Measurements from ENCODE around the gene ZFYVE9. TPM values are rescaled to one million over a fixed set of nuclear protein-coding genes. Genes with fewer than 3 reads are reported as not detected.

ZFYVE9 gene
- total and polyA plus RNA-seq, 2 experiments from 2014 or later = 5.4 to 27.3 TPM

DNA sequence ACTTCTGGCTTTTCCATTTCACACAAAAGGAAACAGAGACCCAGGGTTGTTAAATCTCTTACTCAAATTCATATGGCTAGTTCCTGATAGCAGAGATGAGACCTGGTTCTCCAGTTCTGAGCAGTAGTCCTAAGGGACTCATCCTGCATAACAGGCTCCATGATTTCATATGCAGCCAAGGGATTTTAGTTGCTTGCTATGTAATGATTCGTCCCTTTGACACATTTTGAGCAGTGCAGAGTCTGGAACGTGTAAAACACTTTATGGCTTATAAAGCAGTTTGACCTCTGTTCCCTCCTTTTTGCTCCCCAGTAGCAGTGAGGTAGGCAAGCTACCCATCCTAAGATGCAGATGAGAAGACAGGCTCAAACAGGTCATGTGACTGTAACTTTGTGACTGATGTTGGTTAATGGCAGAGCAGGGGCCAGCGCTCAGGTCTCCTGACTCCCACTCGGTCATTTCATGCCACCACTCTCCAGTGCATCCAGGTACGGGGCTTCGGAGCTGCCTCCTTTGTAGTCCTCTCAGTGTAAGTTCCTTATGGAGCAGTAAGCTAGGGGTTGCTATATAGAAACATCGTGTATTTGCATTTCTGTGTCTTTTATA lies 199.9 kb downstream of the ZFYVE9 start:
- Histone ChIP-seq H3K27me3 (ENCODE audit: insufficient read depth) (no peaks in the 10 kb centered on the region), H4K20me1 (replicated peaks; ENCODE audit: insufficient read depth) (no peaks in the 10 kb centered on the region), H2AFZ (no peak overlapping the region), H3K79me2 (replicated peaks; ENCODE audit: insufficient read depth) (no peaks in the 10 kb centered on the region), H3K4me1 (ENCODE audit: insufficient read depth) (no peaks in the 10 kb centered on the region), H3K9me2 (ENCODE audit: insufficient read depth) (no peaks in the 10 kb centered on the region), H3K4me3 (no peak overlapping the region), H3K36me3 (ENCODE audit: insufficient read depth) (no peaks in the 10 kb centered on the region), H3K4me2 (no peak overlapping the region), H3K27ac (ENCODE audit: low read depth) (no peak overlapping the region), H3F3A (replicated peaks; ENCODE audit: low read depth) (no peaks in the 10 kb centered on the region)
- ATAC-seq = no peak
- H3K36me3 Mint-ChIP-seq (ENCODE audit: low read depth) = peaks cover 7% of the 10 kb centered on the region; the same call in 2 of the 3 replicates
- TF ChIP-seq, protein P1, sequence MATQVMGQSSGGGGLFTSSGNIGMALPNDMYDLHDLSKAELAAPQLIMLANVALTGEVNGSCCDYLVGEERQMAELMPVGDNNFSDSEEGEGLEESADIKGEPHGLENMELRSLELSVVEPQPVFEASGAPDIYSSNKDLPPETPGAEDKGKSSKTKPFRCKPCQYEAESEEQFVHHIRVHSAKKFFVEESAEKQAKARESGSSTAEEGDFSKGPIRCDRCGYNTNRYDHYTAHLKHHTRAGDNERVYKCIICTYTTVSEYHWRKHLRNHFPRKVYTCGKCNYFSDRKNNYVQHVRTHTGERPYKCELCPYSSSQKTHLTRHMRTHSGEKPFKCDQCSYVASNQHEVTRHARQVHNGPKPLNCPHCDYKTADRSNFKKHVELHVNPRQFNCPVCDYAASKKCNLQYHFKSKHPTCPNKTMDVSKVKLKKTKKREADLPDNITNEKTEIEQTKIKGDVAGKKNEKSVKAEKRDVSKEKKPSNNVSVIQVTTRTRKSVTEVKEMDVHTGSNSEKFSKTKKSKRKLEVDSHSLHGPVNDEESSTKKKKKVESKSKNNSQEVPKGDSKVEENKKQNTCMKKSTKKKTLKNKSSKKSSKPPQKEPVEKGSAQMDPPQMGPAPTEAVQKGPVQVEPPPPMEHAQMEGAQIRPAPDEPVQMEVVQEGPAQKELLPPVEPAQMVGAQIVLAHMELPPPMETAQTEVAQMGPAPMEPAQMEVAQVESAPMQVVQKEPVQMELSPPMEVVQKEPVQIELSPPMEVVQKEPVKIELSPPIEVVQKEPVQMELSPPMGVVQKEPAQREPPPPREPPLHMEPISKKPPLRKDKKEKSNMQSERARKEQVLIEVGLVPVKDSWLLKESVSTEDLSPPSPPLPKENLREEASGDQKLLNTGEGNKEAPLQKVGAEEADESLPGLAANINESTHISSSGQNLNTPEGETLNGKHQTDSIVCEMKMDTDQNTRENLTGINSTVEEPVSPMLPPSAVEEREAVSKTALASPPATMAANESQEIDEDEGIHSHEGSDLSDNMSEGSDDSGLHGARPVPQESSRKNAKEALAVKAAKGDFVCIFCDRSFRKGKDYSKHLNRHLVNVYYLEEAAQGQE (IDR thresholded peaks at IDR 0.05; ENCODE audit: unreplicated experiment) = no peak
- TF ChIP-seq JUNB (IDR thresholded peaks at IDR 0.05; ENCODE audit: unreplicated experiment) = no peak
- no peak for TF ChIP-seq ZNF331 (CRISPR knock-in tag; IDR thresholded peaks at IDR 0.05; ENCODE audit: low read depth)
- no peak for TF ChIP-seq STAT1 (IDR thresholded peaks at IDR 0.05; ENCODE audit: unreplicated experiment)
- no peak for TF ChIP-seq POLR2AphosphoS5 (IDR thresholded peaks at IDR 0.05; ENCODE audit: low read depth)
- TF ChIP-seq, protein P2, sequence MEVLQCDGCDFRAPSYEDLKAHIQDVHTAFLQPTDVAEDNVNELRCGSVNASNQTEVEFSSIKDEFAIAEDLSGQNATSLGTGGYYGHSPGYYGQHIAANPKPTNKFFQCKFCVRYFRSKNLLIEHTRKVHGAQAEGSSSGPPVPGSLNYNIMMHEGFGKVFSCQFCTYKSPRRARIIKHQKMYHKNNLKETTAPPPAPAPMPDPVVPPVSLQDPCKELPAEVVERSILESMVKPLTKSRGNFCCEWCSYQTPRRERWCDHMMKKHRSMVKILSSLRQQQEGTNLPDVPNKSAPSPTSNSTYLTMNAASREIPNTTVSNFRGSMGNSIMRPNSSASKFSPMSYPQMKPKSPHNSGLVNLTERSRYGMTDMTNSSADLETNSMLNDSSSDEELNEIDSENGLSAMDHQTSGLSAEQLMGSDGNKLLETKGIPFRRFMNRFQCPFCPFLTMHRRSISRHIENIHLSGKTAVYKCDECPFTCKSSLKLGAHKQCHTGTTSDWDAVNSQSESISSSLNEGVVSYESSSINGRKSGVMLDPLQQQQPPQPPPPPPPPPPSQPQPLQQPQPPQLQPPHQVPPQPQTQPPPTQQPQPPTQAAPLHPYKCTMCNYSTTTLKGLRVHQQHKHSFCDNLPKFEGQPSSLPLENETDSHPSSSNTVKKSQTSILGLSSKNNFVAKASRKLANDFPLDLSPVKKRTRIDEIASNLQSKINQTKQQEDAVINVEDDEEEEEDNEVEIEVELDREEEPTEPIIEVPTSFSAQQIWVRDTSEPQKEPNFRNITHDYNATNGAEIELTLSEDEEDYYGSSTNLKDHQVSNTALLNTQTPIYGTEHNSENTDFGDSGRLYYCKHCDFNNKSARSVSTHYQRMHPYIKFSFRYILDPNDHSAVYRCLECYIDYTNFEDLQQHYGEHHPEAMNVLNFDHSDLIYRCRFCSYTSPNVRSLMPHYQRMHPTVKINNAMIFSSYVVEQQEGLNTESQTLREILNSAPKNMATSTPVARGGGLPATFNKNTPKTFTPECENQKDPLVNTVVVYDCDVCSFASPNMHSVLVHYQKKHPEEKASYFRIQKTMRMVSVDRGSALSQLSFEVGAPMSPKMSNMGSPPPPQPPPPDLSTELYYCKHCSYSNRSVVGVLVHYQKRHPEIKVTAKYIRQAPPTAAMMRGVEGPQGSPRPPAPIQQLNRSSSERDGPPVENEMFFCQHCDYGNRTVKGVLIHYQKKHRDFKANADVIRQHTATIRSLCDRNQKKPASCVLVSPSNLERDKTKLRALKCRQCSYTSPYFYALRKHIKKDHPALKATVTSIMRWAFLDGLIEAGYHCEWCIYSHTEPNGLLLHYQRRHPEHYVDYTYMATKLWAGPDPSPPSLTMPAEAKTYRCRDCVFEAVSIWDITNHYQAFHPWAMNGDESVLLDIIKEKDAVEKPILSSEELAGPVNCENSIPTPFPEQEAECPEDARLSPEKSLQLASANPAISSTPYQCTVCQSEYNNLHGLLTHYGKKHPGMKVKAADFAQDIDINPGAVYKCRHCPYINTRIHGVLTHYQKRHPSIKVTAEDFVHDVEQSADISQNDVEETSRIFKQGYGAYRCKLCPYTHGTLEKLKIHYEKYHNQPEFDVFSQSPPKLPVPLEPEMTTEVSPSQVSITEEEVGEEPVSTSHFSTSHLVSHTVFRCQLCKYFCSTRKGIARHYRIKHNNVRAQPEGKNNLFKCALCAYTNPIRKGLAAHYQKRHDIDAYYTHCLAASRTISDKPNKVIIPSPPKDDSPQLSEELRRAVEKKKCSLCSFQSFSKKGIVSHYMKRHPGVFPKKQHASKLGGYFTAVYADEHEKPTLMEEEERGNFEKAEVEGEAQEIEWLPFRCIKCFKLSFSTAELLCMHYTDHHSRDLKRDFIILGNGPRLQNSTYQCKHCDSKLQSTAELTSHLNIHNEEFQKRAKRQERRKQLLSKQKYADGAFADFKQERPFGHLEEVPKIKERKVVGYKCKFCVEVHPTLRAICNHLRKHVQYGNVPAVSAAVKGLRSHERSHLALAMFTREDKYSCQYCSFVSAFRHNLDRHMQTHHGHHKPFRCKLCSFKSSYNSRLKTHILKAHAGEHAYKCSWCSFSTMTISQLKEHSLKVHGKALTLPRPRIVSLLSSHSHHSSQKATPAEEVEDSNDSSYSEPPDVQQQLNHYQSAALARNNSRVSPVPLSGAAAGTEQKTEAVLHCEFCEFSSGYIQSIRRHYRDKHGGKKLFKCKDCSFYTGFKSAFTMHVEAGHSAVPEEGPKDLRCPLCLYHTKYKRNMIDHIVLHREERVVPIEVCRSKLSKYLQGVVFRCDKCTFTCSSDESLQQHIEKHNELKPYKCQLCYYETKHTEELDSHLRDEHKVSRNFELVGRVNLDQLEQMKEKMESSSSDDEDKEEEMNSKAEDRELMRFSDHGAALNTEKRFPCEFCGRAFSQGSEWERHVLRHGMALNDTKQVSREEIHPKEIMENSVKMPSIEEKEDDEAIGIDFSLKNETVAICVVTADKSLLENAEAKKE (CRISPR knock-in tag; IDR thresholded peaks at IDR 0.05) = no peak
- no peaks in the 10 kb centered on the region for H3K9me3 Mint-ChIP-seq
- peaks cover 2% of the 10 kb centered on the region for H3K27me3 Mint-ChIP-seq (ENCODE audit: insufficient read depth, low read depth, poor library complexity)
- no peaks in the 10 kb centered on the region for H3K4me1 Mint-ChIP-seq
- no peak for DNase-seq (ENCODE audit: low spot score)
- H3K27ac Mint-ChIP-seq = no peak overlapping the region
- no peak overlapping the region for H3K4me3 Mint-ChIP-seq

Data from GM23338 (cell line).